ENCODE results near the gene UBE2D1.

UBE2D1 gene

DNA sequence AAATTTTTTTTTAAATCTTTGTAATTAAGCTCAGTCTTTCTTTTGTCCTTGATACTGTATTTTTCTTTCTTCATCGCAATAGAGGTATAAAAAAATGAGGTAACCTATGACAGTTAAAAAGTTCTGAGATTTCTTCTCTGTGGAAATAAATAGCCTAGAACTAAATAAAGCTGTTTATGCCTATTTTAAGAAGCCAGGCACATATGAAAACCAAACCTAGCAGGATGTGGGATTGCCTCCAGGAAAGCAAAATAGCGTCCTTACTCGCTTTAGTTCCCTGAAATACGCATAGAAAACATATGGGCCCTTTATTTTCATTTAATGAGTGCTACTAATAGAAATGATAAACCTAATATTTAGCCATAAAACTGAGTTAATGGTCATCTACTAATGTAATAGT lies 6.6 kb downstream of the UBE2D1 start:
- no peak for DNase-seq (ENCODE audit: low read depth, low spot score)

DNA sequence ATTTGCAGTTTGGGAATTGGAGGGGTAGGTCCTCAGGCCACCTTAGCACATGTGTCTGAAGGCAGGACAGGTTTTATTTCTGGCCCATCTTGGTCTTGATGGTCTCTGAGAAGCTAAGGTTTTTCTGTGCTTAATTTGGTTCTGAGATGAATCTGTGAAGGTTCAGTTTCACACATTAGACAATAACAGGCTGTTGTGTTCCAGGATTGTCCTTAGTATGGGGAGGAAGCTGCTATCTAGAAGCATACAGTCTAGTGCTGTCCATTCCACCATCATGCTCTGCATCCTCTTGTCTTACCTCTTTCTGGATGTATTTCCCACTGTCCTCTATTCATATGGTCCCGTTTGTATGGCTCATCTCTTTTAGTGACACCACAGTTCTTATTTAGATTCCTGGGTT lies 7.1 kb downstream of the UBE2D1 start:
- no peak for DNase-seq (ENCODE audit: low read depth, low spot score)

DNA sequence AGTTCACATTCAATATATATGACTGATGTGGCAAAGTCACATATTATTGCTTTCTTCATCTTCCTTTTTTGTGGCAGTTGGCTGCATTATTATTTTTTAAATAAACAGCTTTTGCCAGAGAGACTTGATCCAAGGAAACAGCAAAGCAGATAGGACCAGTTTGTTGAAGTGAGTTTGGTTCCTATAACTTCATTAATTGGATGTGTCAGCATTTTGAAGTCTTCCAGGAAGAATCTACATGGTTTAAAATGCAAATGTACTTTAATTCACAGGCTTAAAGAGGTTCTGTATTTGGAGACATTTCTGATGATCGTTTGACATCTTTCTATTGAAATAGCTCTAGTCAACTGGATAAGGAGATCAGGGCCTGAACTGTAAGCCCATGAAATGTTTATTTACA lies 13.2 kb downstream of the UBE2D1 start:
- no peak for DNase-seq (ENCODE audit: low read depth, low spot score)

DNA sequence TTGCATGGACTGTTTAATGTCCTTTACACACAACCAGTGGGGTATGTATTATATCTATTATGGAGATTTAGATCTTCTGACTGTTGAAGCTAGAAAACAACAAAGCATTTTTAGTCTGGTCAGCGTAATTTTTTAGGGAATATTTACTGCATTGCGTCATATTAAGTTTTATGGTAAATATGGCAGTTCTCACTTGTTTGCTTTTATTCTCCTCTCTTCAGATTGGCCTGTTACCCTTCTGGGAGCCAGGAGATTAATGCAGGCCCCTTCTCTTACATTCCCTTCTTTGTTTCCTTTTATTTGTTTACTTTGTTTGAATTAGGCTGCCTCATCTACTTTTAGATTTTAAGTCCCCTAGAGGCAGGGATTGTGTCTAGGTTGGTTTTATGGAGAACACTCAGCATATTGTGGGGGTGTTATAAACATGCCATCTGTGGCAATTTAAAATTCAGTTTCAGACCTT lies 13.8 kb downstream of the UBE2D1 start:
- DNase-seq (ENCODE audit: low read depth, low spot score) = no peak

DNA sequence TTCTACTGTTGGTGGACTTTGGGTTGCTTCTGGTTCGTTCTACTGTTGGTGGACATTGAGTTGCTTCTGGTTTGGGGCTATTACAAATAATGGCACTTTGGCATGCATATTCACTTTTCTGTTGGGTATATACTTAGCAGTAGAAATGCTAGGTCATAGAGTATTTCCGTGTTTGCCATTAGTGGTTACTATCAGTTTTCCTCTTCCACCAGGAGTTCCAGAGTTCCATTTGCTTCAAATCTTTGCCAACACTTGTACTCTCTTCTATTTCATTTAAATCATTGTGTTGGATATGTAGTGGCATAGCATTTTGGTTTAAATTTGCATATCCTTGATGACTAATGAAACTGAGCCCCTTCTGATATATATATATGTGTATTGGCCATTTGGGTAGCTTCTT lies 15.2 kb downstream of the UBE2D1 start:
- no peak for DNase-seq (ENCODE audit: low read depth, low spot score)

DNA sequence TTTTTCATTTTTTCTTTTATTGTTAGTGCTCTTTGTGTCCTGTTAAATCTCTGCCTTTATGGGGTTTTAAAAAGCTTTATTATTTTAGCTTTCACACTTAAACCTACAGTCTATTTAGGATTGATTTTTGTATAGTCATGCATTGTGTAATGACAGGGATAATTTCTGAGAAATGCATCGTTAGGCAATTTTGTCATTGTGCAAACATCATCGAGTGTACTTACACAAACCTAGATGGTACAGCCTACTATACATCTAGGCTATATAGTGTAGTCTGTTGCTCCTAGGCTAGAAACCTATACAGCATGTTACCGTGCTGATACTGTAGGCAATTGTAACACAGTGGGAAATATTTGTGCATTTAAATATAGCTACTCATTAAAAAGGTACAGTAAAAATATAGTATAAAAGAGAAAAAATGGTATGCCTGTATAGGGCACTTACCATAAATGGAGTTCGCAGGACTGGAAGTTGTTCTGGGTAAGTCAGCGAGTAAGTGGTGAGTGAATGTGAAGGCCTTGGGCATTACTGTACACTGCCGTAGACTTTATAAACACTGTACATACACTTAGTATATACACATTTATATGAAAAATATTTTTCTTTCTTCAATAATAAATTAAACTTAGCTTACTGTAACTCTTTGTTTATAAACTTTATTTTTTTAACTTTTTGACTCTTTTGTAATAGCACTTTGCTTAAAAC lies 16.0 kb downstream of the UBE2D1 start:
- DNase-seq (ENCODE audit: low read depth, low spot score) = no peak

DNA sequence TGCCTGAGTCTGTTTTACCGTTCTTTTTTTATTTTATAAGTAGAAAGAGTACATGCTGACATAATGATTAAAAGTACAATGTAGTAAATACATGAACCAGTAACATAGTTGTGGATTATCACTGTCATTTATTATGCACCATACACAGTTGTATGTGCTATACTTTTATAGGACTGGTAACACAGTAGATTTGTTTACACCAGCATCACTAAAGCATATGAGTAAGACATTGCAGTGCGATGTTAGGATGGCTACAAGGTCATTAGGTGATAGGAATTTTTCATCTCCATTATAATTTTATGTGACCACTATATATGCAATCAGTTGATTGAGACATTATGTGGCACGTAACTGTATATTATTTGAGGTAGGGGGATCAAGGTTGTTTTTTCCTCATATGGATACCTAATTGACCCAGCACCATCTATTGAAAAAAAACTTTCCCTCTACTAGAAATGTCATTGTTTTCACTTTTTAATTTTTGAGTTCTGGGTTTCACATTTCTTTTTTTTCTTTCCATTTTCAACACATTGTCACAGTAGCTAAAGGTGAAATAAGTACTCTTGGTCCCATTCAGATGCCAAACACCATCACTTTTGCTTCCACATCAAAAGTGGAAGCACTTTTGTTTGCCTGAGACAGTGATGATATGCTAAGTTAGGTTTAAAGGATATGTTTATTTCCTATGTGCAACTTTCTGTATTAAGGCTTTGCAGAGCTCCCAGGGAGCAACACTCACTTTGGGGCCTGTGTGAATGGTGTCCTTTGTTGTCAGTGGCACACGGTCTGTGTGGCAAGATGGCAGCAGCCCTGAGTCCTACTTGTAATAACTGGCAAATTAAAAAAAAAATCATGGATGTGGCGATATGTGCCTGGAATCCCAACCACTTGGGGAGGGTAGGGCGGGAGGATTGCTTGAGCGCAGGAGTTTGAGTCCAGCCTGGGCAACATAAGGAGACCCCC lies 17.1 kb downstream of the UBE2D1 start:
- DNase-seq (ENCODE audit: low read depth, low spot score) = no peak

DNA sequence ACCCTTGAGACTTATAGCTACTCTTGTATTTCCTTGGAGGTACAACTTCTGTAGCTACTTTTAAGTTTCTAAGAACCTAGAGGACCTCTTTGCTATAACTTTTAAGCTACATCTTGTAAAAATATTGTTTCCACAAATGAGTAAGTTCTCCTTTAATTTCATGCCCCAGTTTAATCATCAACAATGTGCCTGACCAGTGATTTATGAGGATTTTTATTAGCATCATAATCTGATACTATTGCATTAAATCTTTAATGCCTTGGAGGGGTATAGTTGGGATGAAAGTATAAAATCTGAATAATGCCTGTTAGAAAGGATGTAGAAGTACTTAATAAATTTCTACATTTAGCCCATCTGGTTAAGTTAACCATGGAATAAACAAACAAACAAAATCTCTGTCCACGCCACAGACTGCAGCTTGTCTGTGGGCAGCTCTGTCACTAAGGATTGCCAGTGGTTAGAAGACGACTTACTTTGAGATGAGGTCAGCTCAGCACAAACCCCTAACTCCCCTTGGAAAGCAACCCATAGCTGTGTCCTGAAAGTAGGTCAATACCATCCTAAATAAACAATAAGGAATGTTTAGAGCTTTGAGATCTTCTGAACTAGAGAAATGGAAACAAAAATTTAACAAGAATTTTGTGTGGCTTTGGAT lies 18.3 kb downstream of the UBE2D1 start:
- DNase-seq (ENCODE audit: low read depth, low spot score) = no peak

DNA sequence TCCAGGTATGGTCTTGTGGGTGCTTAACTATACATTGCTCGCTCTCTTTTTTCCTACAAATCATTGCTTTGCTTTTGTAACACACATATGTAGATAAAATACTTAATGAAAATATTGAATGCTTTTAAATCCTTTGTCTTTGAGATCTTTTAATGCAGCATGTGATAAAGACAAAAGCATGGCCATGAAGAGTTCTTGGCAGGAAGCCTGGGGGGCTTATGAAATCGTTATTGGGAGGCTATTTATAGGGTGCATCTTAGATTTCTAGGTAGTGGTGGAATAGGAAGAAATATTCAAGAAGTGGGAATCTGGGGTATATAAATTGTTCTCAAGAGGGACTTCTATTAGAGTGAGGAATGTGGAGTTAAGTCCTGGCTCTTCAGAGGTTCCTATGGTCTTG lies 21.9 kb downstream of the UBE2D1 start:
- DNase-seq (ENCODE audit: low read depth, low spot score) = no peak

DNA sequence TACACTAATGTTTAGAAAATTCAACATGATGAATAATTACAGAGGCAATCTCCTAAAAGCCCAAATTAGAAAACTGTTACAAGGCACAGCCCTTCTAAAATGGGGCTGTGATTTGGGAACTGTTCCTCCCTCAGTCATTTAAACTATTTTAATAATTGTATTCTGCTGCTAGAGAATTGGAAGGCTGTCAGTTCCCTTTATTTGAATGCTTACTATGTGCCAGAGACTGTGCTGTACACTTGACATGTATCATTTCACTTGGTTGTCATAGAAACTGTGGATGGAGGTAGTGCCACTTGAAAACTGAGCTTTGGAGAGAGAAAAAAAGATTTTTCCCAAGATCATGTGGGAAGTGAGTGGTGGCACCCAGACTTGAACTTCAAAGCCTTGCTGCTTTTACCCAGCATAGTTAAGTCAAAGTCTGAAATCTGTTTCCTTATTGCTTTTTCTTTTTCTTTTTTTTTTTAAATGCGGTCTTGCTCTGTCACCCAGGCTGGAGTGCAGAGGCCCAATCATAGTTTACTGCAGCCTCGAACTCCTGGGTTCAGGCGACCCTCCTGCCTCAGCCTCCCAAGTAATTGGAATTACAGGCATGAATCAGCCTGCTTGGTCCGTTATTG lies 23.6 kb downstream of the UBE2D1 start:
- no peak for DNase-seq (ENCODE audit: low read depth, low spot score)

DNA sequence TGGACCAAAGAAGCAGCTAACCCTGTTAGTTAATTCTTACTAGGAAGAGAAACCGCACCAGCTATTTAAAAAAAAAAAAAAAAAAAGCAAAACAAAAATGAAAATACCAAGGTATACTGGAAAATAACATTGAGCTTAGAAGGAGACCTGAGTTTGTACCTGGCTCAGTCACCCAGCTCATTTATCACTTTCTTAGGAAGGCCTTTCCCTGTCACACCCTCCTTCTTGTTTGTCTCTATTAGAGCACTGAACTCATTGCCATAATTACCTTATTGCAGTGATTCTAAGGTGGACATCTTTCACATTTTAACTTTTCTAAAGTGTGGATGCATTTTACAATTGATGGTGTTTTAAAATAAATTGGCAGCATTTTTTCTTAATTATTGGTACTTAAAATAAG lies 24.1 kb downstream of the UBE2D1 start:
- no peak for DNase-seq (ENCODE audit: low read depth, low spot score)

DNA sequence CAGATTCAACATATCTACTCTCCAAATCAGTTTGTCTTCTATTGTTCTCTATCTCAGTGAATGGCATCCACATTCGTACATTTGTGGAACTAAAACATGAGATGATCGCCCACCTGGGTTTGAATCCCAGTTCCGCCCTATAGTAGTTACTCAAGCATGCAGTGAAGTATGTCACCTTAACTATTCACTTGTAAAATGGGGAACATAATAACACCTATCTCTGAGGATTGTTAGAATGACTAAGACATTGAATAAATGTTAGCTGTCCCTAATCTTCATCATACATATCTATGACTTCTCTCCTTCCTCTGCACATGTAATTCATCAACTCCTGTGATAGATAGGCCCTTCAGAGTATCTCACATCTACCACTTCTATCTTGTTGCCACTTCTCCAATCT lies 24.7 kb downstream of the UBE2D1 start:
- DNase-seq (ENCODE audit: low read depth, low spot score) = no peak

DNA sequence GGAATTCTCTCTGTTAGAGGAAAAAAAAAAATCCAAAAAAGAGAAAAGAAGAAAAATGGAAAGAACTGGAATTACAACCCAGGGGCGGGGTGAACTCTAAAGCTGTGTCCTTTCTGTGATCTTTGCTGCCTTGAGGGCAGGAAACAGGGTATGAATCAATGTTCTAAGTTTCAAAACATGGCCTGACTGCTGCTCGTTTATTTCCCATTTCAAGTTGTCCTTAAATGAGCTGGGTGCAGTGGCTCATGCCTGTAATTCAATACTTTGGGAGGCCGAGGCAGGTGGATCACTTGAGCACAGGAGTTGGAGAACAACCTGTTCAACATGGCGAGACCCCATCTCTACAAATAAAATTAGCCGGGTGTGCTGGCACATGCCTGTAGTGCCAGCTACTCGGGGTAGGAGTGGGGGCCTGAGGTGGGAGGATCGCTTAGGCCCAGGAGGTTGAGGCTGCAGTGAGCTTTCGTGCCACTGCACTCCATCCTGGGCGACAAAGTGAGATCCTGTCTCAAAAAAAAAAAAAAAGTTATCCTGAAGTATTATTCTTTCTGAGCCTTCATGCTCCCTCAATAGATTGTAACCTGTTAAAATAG lies 25.7 kb downstream of the UBE2D1 start:
- no peak for DNase-seq (ENCODE audit: low read depth, low spot score)

DNA sequence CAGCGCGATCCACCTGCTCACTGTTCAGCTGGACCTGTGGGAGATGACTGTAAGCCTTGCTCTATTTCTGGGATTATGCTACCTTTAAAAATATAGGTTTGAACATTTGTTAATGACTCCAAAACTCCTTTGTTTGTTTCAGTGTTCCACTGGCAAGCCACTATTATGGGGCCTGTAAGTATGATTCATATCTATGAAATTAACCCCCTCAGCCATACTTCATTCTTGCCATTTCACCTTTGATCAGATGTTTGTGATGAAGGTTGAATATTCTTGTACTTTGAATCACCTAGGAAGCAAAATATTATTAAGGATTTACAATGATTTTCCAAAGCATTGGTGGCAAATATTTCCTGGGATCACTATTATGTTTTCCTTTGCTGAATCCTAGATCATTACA lies 26.5 kb downstream of the UBE2D1 start:
- DNase-seq (ENCODE audit: low read depth, low spot score) = no peak

DNA sequence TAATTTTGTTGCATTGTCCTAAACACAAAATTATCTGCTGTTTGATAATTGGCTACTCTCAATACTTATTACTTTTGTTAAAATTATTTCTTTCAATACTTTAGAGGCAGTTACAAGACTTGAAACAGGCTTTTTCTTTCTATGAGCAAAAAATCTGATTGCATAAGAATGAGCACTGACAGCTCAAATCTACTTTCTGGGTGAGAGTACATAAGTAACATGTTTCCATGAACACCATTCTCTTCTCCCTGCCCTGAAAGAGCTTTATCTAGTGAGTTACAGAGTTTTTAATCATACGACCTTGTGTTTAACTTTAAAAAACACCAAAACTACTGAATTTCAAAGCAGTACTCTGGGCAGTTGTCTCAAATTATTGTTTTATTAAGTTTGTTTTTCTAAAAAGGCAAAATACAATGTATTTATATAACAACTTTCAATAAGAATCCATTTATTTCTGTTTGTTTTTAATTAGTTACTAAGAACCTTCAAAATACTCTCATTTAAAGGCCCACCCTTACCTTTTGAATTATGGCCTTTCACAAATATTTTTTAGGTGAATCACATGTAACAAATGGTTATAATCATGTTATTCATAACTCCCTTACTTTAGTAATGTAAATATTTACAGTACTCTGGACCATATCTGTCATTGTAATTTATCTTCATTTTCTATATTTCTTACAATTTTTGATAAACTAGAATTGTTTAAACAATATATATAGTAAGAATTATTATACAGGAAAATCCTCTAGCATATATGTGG lies 27.4 kb downstream of the UBE2D1 start:
- DNase-seq (ENCODE audit: low read depth, low spot score) = no peak

DNA sequence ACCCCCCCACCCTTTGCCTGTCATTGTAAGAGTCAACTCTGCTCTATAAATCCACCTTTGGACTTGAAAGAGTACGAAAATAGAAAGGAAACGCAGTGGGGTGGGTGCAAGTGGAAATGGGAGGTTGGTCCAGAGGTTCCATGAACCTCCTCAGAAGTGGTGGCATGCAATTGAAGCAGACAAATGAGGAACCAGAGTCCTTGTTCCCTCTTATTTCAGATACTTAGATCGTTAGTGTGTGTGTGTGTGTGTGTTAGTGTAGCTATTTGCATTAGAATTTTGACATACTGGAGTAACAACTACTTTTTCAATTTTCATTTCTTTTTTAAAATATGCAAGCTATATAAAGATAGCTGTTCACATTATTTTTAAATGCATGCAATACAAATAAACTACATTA lies 32.3 kb downstream of the UBE2D1 start:
- no peak for DNase-seq (ENCODE audit: low read depth, low spot score)

DNA sequence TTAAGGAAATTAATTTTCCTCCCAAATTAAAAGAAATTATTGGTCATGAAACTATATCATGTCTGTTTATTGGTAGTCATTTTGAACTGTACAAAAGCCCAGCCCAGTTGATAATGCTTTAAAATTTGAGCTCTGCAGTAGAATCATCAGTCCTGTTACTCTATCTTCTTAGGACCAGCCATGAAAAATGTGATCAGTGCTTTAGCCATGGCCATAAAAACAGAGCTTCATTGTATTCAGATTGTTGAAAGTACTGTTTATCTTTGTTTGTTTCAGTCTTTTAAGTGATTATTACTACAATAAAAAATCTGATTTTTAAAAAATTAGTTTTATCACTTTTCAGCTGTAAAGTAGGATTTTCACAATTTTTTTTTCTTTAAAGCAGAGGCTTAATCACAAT lies 36.7 kb downstream of the UBE2D1 start:
- DNase-seq (ENCODE audit: low read depth, low spot score) = no peak

DNA sequence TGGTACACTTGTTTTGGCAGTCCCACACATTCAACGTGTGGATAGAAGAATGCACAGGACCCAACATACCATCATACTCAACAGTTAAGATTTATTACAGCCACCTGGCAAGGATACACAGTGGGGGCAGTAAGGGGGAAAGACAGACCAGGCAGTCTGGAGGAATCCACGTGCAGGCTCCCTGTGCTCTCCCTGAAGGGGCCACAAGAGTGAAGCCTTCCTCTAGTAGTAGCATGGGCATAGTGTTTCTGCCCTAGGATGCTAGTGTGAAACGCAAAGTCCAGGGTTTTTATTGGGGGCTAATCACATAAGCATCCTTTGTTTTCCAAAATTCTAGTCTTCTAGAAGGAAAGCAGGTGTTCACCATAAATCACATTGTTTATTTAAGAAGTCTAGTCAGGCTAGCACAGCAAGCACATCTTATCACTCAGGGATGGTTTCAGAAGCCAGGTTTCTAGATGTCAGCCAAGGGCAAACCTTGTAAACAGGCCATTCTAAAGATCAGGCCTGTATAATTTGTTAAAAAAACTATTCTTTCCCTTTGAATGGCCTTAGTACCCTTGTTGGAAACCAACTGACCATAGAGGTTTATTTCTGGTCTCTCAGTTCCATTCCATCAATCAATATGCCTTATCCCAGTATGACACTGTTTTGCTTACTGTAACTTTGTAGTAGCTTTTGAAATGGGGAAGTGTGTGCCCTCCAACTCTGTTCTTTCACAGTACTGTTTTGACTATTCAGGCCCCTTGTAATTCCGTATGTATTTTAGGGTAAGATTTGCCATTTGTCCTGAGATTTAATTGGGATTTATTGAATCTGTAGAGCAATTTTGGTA lies 38.0 kb downstream of the UBE2D1 start:
- no peak for DNase-seq (ENCODE audit: low read depth, low spot score)

DNA sequence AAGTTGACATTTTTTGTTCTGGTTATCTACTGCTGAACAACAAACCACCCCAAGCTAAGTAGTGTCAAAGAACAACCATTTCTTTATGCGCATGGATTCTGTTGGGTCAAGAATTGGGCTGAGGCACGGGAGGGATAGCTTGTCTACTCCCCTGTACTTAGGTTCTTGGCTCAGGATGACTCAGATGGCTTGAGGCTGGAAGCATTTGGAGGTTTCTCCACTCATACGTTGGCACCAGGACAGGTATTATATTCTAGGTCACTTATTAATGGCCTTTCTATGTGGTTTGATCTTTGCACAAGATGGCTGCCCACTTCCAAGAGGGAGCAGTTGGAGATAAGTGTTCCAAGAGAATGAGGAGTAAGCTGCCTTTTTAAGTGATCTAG lies 38.6 kb downstream of the UBE2D1 start:
- DNase-seq (ENCODE audit: low read depth, low spot score) = no peak

DNA sequence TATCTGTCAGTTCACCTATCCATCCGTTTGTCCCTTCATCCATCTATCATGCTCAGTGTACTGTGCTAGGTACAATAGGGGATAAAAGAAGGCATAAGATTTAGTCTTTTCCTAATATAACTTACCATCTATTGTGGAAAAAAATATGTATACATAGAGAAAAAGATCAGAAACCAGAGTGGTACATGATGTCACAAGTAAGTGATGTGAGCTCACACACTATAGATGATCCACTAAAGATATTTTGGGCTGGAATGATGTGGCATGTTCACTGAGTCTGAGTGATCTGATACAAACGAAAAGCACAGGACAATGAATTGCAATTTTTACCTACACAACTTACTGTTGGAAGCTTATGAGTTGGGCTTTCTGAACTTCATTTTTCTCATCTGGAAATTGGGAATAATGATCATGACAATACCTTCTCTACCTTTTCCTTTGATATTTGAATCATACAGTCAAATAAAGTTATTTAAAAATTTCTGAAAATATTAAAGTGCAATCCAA lies 47.7 kb downstream of the UBE2D1 start:
- no peak for DNase-seq (ENCODE audit: low read depth, low spot score)

Data from activated CD4-positive, CD25-positive, alpha-beta regulatory T cell treated with anti-CD3 and anti-CD28 coated beads, Interleukin-2, amount 50 U/mL, for 16 hours (primary cell).